Central memory CD8-positive, alpha-beta T cell (primary cell): ENCODE data around the gene NOP14.

Experiments
- ATAC-seq: fragments of 150-1000 bp; cut with Tn5 transposase; replicated peaks from 2 replicates; pipeline ENCODE4 v1.10.0; 2022; ENCODE audit warnings: mild to moderate bottlenecking, moderate FRiP score, moderate number of reproducible peaks; ENCODE audit not compliant: poor library complexity, severe bottlenecking; ENCODE audit errors: extremely low read depth
- DNase-seq, 2 donors: peaks; one replicate each; pipeline ENCODE4 v3.0.0; 2021; ENCODE audit warnings: low spot score in 2 of 2
- H3K27ac Mint-ChIP-seq: one replicate; pipeline ENCODE4 v1.8.0; 2022; ENCODE audit warnings: low read depth, mild to moderate bottlenecking, moderate library complexity, mixed read lengths
- H3K27me3 Mint-ChIP-seq: one replicate; pipeline ENCODE4 v1.8.0; 2022; ENCODE audit warnings: mixed read lengths
- H3K36me3 Mint-ChIP-seq: one replicate; pipeline ENCODE4 v1.8.0; 2022; ENCODE audit warnings: mild to moderate bottlenecking, moderate library complexity, mixed read lengths; ENCODE audit not compliant: insufficient read depth
- H3K4me1 Mint-ChIP-seq: one replicate; pipeline ENCODE4 v1.8.0; 2022; ENCODE audit warnings: mixed read lengths
- H3K4me3 Mint-ChIP-seq: one replicate; pipeline ENCODE4 v1.8.0; 2022; ENCODE audit warnings: mild to moderate bottlenecking, moderate library complexity, mixed read lengths
- H3K9me3 Mint-ChIP-seq: one replicate; pipeline ENCODE4 v1.8.0; 2022; ENCODE audit warnings: mixed read lengths

The NOP14 gene

DNA sequence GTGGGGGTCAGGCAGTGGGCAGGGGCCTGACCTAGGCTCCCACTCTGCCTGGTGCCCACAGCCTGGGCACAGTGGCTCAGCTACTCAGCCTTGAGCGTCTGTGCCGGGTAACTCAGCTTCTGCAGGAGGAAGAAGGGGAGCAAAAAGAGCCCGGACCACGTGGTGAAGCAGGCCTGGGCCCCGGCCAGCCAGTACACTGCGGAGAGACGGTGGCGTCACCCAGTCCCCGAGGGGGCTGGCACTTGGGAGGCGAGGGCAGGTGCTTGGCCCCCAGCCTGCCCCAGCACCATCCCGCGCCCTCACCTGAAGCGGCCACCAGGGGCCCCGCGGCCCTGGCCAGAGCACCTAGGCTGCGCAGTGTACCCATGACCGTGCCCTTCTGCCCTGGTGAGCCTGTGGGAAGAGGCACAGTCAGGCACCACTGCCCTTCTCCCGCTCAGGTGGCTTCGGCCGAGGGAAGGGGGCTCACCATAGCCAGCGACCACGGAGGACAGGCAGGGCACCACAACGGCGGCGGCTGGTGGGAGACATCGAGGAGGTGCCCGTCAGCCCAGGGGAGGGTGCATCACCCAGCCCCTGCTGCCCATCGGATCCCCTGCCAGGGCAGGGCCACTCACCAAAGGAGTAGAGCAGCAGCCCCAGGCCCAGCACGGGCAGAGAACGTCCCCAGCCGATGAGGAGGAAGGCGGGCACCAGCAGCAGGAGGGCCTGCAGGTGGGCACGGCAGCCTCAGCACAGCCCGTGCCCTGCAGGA is 32.3 kb downstream of the NOP14 start:
- Mint-ChIP-seq H3K4me3 (peak overlapping the region; percentile 86), H3K27me3 (no peaks in the 10 kb centered on the region), H3K9me3 (no peaks in the 10 kb centered on the region), H3K4me1 (peaks cover 26% of the 10 kb centered on the region), H3K27ac (peak overlapping the region; percentile 93), H3K36me3 (peaks cover 49% of the 10 kb centered on the region)
- DNase-seq (no peak), ATAC-seq (no peak)

DNA sequence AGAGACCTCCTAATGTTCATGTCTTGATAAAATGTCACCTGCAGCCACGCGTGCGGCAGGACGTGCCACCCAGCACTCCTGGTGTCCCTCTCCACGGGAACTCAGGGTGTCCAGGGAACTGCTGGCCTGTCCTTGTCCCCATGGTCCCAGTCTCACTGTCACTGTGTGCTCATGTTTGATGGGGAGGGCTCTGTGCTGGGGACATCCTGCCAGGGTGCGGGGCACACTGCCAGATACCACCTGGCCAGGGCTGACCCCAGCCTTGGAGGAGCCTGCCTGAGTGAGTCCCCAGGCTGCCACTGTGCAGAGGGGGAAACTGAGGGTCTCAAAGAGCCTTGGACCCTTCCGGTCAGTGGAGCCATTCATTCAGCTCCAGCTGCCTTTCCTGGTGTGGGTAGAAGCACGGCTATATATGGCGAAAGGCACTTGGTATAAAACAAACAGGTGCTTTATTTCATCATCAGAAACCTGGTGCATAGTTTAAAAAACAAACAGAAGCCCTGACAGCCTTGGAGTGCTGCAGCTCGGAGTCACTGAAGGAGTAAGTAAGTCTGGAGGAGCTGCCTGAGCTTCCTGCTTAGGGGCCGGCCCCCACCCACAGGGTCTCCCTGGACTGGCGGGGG is 33.0 kb downstream of the NOP14 start:
- no peak overlapping the region for H3K27ac Mint-ChIP-seq
- no peak for ATAC-seq
- peak overlapping the region; percentile 23 for H3K4me3 Mint-ChIP-seq
- no peaks in the 10 kb centered on the region for H3K27me3 Mint-ChIP-seq
- H3K4me1 Mint-ChIP-seq: peaks cover 20% of the 10 kb centered on the region
- H3K9me3 Mint-ChIP-seq: no peaks in the 10 kb centered on the region
- no peak for DNase-seq
- peaks cover 42% of the 10 kb centered on the region for H3K36me3 Mint-ChIP-seq

DNA sequence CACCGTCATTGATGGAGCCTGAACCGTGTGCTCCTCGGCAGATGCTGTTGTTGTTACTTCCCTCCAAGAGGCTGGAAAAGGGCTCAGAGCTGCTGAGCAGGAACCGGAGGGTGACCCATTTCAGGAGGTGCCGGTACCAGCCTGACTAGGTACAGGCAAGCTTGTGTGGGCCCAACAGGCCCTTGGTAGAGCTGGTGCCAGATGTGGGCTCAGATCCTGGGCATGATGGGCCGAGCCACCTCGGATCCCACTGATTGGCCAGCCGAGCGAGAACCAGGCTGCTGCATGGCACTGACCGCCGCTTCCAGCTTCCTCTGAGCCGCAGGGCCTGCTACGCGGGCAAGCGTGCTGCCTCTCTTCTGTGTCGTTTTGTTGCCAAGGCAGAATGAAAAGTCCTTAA is 33.7 kb downstream of the NOP14 start:
- Mint-ChIP-seq H3K27me3 (no peaks in the 10 kb centered on the region), H3K4me1 (peaks cover 20% of the 10 kb centered on the region), H3K27ac (no peak overlapping the region), H3K36me3 (peaks cover 37% of the 10 kb centered on the region), H3K9me3 (no peaks in the 10 kb centered on the region), H3K4me3 (no peak overlapping the region)
- no peak for DNase-seq
- ATAC-seq: no peak

DNA sequence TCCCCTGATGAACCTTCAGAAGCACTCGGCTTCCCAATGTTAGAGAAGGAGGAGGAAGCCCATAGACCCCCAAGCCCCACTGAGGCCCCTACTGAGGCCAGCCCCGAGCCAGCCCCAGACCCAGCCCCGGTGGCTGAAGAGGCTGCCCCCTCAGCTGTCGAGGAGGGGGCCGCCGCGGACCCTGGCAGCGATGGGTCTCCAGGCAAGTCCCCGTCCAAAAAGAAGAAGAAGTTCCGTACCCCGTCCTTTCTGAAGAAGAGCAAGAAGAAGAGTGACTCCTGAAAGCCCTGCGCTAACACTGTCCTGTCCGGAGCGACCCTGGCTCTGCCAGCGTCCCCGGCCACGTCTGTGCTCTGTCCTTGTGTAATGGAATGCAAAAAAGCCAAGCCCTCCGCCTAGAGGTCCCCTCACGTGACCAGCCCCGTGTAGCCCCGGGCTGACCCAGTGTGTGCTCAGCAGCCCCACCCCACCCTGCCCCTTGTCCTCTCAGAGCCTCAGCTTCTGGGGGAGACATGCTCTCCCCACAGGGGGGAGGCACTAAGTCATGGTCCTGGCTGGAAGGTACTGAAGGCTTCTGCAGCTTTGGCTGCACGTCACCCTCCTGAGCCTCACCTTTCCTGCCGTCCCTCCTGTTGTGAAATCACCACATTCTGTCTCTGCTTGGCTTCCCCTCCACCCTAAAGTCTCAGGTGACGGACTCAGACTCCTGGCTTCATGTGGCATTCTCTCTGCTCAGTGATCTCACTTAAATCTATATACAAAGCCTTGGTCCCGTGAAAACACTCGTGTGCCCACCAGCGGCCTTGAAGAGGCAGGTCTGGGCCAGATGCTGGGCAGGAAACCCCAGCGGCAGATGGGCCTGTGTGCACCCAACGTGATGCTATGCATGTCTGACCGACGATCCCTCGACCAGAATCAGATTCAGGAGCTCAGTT is 34.7 kb downstream of the NOP14 start:
- peaks cover 24% of the 10 kb centered on the region for H3K4me1 Mint-ChIP-seq
- H3K4me3 Mint-ChIP-seq: no peak overlapping the region
- no peaks in the 10 kb centered on the region for H3K9me3 Mint-ChIP-seq
- ATAC-seq (no peak), DNase-seq (no peak)
- H3K27me3 Mint-ChIP-seq: no peaks in the 10 kb centered on the region
- no peak overlapping the region for H3K27ac Mint-ChIP-seq
- peaks cover 38% of the 10 kb centered on the region for H3K36me3 Mint-ChIP-seq

DNA sequence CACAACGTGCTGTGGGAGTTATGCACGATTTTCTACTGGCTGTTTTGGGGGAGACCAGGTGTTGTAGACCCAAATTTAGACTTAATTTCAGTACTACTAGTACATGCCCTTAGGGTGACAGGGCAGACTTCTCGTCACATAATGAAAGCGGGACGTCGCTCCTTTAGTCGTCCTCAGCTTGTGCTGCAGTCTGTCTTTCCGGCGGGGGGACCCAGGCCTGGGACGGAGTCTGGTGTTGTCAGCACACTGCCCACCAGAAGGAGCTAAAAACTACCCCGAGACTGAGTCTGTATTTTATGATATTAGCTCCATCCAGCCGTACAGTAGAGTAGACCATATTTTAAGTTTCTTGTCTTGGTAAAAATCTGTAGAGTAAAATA is 35.5 kb downstream of the NOP14 start:
- no peak for ATAC-seq
- DNase-seq: no peak
- H3K4me1 Mint-ChIP-seq: peaks cover 24% of the 10 kb centered on the region
- H3K27me3 Mint-ChIP-seq: no peaks in the 10 kb centered on the region
- peaks cover 36% of the 10 kb centered on the region for H3K36me3 Mint-ChIP-seq
- H3K27ac Mint-ChIP-seq: no peak overlapping the region
- H3K9me3 Mint-ChIP-seq: no peaks in the 10 kb centered on the region
- H3K4me3 Mint-ChIP-seq: no peak overlapping the region

GRCh38 chr4:2927016-2927695 is 36.0 kb downstream of the NOP14 start:
- ATAC-seq (no peak), DNase-seq (no peak)
- Mint-ChIP-seq H3K27ac (peak overlapping the region; percentile 90), H3K36me3 (peaks cover 37% of the 10 kb centered on the region), H3K9me3 (no peaks in the 10 kb centered on the region), H3K27me3 (no peaks in the 10 kb centered on the region), H3K4me1 (peaks cover 25% of the 10 kb centered on the region), H3K4me3 (no peak overlapping the region)

GRCh38 chr4:2925931-2926860 is 37.0 kb downstream of the NOP14 start:
- H3K27me3 Mint-ChIP-seq: no peaks in the 10 kb centered on the region
- DNase-seq: no peak
- H3K36me3 Mint-ChIP-seq: peaks cover 39% of the 10 kb centered on the region
- H3K4me3 Mint-ChIP-seq: no peak overlapping the region
- peaks cover 27% of the 10 kb centered on the region for H3K4me1 Mint-ChIP-seq
- peak overlapping the region; percentile 90 for H3K27ac Mint-ChIP-seq
- no peak for ATAC-seq
- no peaks in the 10 kb centered on the region for H3K9me3 Mint-ChIP-seq

GRCh38 chr4:2925496-2925895 is 37.7 kb downstream of the NOP14 start:
- no peak for ATAC-seq
- no peak overlapping the region for H3K4me3 Mint-ChIP-seq
- no peak for DNase-seq
- H3K9me3 Mint-ChIP-seq: no peaks in the 10 kb centered on the region
- H3K4me1 Mint-ChIP-seq: peaks cover 31% of the 10 kb centered on the region
- H3K27ac Mint-ChIP-seq: no peak overlapping the region
- H3K36me3 Mint-ChIP-seq: peaks cover 37% of the 10 kb centered on the region
- H3K27me3 Mint-ChIP-seq: no peaks in the 10 kb centered on the region

- Mint-ChIP-seq H3K27ac (peak overlapping the region; percentile 51), H3K4me3 (no peak overlapping the region), H3K9me3 (no peaks in the 10 kb centered on the region), H3K36me3 (peaks cover 37% of the 10 kb centered on the region), H3K4me1 (peaks cover 38% of the 10 kb centered on the region), H3K27me3 (no peaks in the 10 kb centered on the region)
- no peak for ATAC-seq
- no peak for DNase-seq
These were observed 38.4 kb downstream of the NOP14 start for GRCh38 chr4:2924765-2925301.

GRCh38 chr4:2924286-2924685 is 38.9 kb downstream of the NOP14 start:
- DNase-seq (no peak), ATAC-seq (no peak)
- no peak overlapping the region for H3K4me3 Mint-ChIP-seq
- H3K9me3 Mint-ChIP-seq: no peaks in the 10 kb centered on the region
- H3K27me3 Mint-ChIP-seq: no peaks in the 10 kb centered on the region
- peak overlapping the region; percentile 51 for H3K27ac Mint-ChIP-seq
- H3K36me3 Mint-ChIP-seq: peaks cover 34% of the 10 kb centered on the region
- H3K4me1 Mint-ChIP-seq: peaks cover 43% of the 10 kb centered on the region

- ATAC-seq (no peak), DNase-seq (no peak)
- Mint-ChIP-seq H3K4me3 (peak overlapping the region; percentile 68), H3K4me1 (peaks cover 44% of the 10 kb centered on the region), H3K36me3 (peaks cover 30% of the 10 kb centered on the region), H3K27ac (peak overlapping the region; percentile 83), H3K27me3 (no peaks in the 10 kb centered on the region), H3K9me3 (no peaks in the 10 kb centered on the region)
These were observed 39.5 kb downstream of the NOP14 start for GRCh38 chr4:2923668-2924173.
